ENCODE results near the gene PXDN. TPM values are rescaled to one million over a fixed set of nuclear protein-coding genes. Genes with fewer than 3 reads are reported as not detected.

Gene PXDN
- total and polyA plus RNA-seq, 2 experiments from 2014 or later, result 85.7 to 129 TPM

DNA sequence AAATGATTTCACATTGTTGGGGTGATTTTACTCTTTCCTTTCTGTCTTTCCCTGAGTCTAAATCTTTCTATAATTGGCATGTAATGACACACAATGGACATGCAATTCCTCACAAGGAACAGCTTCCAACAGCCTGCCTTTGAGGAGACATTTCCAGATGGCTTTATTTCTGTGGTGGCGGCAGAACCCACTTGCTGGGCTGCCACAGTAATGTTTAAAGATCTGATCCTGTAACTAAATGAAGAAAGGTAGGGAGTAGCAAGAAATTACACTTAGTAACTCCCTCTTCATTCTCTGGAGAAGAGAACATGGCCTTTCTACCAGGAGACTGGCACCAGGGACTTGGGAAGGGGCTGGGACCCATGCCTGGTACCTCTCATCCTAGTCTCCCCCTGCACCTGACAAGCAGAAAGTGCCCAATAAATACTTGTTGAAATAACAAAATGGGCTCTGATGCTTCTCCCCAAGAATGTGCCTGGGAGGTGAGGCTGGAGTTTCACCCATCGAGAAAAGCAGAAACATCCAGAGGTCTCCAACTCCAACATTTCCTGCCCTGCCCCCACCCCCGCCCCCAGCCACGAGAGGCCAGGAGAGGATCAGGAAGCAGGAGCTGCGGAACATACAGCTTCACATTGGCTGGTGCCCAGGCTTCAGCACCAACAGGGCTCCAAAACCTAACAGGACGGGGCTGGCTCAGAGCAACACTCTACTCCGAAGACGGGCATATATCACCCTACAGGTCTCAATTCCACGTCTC is 92.1 kb downstream of the PXDN start:
- no peaks in the 10 kb centered on the region for H3K9me3 ChIP-seq (ENCODE audit: low read depth)
- H3K4me1 ChIP-seq (ENCODE audit: low read depth), result no peaks in the 10 kb centered on the region
- no peaks in the 10 kb centered on the region for H3K27me3 ChIP-seq
- TF ChIP-seq, protein P1, sequence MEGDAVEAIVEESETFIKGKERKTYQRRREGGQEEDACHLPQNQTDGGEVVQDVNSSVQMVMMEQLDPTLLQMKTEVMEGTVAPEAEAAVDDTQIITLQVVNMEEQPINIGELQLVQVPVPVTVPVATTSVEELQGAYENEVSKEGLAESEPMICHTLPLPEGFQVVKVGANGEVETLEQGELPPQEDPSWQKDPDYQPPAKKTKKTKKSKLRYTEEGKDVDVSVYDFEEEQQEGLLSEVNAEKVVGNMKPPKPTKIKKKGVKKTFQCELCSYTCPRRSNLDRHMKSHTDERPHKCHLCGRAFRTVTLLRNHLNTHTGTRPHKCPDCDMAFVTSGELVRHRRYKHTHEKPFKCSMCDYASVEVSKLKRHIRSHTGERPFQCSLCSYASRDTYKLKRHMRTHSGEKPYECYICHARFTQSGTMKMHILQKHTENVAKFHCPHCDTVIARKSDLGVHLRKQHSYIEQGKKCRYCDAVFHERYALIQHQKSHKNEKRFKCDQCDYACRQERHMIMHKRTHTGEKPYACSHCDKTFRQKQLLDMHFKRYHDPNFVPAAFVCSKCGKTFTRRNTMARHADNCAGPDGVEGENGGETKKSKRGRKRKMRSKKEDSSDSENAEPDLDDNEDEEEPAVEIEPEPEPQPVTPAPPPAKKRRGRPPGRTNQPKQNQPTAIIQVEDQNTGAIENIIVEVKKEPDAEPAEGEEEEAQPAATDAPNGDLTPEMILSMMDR (IDR thresholded peaks at IDR 0.05; ENCODE audit: low read depth, low read length), result no peak
- peaks cover 7% of the 10 kb centered on the region for H3K36me3 ChIP-seq
- H3K27ac ChIP-seq, result no peak overlapping the region
- no peak overlapping the region for H3K4me3 ChIP-seq
- peak in 1 of 2 donors; percentile 72 for DNase-seq (ENCODE audit: low read depth in 1 of 2, low spot score in 1 of 2)

DNA sequence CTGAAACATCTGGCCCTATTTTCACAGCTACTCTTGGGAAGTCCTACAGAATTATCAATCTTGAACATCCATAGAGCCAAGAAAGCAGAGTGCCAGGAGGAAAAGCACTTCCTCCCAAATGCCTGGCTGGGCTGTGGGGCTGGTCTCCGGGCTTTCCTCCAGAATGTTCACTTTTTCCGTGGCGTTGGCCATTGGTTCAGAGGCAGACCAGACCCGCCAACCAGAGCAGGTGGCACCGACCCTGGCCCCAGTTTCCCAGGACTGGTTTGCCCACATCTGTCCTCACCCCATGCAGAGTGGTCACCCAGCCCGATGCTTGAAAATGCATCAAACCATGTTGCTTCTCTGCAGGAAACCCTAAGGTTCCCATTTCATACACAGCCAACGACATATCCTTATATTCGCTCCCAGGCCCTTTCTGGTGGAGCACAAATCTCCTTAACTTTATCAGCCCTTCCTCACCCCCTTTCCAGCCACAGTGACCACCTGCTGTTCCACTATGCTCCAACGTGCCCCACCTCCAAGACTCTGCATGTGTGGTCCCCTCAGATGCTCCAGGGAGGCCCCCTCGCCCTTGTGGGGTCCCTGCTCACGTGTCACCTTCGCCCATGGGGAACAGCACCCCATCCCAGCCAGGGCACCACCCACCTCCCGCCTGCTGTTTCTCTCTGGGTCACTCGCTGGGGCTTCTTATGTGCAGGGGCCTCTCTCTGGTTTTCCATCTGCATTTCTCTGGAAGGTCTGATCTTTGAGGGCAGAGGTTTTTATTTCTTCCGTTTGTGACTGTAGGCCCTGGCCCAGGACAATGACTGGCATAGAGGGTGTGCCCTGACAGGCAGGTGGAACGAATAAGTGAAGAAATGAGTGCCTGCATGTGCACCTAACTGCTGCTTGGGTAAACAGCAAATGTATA is 92.9 kb downstream of the PXDN start:
- Histone ChIP-seq H3K4me3 (no peak overlapping the region), H3K4me1 (ENCODE audit: low read depth) (no peaks in the 10 kb centered on the region), H3K27me3 (no peaks in the 10 kb centered on the region), H3K36me3 (peaks cover 7% of the 10 kb centered on the region), H3K27ac (no peak overlapping the region), H3K9me3 (ENCODE audit: low read depth) (no peaks in the 10 kb centered on the region)
- TF ChIP-seq, protein P1 (IDR thresholded peaks at IDR 0.05; ENCODE audit: low read depth, low read length), result no peak
- DNase-seq (ENCODE audit: low read depth in 1 of 2, low spot score in 1 of 2), result peak in 1 of 2 donors; percentile 54

DNA sequence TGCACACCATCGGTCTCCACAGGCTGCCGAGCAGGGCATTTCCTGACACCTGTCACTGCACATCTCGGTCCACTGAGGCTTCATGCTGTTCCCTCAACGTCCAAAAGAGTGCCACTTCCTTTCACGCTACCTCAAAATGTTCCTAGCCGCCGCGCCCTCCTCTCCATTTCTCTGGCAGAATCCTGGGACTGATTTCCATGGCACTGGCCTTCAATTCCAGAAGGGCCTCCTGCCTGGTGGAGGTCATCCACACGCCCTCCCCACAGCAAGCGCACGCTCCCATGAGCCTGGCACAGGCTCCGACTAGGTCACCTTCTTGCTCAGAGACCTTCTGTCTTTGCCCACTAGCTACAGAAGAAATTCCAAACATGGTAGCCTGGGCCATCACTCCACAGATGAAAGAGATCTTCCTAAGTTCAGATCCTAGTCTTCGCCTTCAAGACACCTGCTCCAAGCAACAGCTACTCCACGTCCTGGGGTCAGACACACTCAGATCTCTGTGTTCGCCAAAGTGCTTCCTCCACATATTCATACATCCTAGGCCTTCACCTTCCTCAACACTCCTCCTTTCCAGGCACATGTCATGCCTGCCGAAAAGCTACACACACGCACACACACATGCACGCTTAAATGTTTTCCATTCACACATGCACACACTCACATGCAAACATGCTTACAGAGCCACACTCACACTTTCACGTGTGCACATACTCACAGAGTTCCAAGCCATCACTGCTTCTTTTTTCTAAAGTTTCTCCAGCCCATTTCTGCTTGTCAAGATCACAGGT is 94.0 kb downstream of the PXDN start:
- Histone ChIP-seq H3K27ac (no peak overlapping the region), H3K4me1 (ENCODE audit: low read depth) (no peaks in the 10 kb centered on the region), H3K9me3 (ENCODE audit: low read depth) (no peaks in the 10 kb centered on the region), H3K36me3 (peaks cover 7% of the 10 kb centered on the region), H3K27me3 (no peaks in the 10 kb centered on the region), H3K4me3 (no peak overlapping the region)
- TF ChIP-seq, protein P1 (IDR thresholded peaks at IDR 0.05; ENCODE audit: low read depth, low read length), result no peak
- no peak for DNase-seq (ENCODE audit: low read depth in 1 of 2, low spot score in 1 of 2)

DNA sequence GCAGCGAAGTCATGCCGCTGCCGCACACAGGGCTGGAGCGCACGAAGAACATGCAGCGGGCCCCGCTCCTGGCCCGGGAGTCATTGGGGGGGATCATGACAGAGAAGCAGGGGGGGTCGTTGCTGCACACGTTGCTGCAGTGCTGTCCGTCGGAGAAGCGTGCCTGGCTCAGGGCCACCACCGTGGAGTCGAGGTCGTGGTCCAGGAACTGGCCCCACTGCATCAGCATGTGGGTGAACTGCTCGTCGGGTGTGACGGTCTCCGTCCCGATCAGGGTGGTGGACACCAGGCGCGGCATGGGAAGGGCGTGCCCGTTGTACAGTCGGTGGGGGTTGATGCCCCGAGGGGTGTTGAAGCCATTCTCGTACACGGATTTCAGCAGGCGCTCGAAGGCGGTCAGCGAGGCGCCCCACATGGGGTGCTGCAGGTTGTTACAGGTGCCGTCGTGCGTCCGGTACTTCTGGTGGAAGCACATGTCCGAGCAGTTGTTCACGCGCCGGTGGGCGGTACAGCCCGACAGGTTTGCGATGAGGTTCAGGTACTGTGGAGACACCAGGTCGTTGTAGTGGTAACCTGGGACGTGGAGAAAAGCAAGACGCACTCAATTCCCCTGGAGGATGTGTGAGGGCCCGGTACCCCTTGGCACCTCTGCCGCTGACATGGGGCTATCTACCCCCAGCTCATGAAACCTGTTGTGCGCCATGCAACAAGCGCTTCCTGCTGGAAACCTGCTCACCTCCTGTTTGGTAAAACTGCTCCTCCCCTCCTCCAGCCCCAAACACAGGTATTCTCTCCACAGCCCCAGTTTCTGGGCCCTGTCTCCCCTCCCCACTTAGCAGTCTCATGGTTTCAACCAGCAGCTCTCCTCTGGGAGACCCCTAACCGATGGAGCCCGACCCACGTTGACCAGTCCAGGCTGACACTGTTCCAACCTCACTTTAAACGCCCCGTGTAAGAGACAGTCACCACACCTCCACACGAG is 94.9 kb downstream of the PXDN start:
- DNase-seq (ENCODE audit: low read depth in 1 of 2, low spot score in 1 of 2), result no peak
- no peaks in the 10 kb centered on the region for H3K27me3 ChIP-seq
- H3K9me3 ChIP-seq (ENCODE audit: low read depth), result no peaks in the 10 kb centered on the region
- H3K4me1 ChIP-seq (ENCODE audit: low read depth), result no peaks in the 10 kb centered on the region
- H3K4me3 ChIP-seq, result no peak overlapping the region
- peaks cover 7% of the 10 kb centered on the region for H3K36me3 ChIP-seq
- TF ChIP-seq, protein P1 (IDR thresholded peaks at IDR 0.05; ENCODE audit: low read depth, low read length), result no peak
- H3K27ac ChIP-seq, result no peak overlapping the region
